NCI-H1694 treated with DMSO at 0.1 percent for 48 hours (cell line): ENCODE measurements around the gene GIMAP8.
"Not testable (repeated sequence)": the region's sequence is repeated elsewhere in the genome, so short reads cannot be mapped to it uniquely, and the experiment has no call there.

Experiments
- DNase-seq: peaks from one replicate; lab custom pipeline; 2025; lab: John Stamatoyannopoulos, UW

Gene GIMAP8

GRCh38 chr7:150464962-150465361 is 14.5 kb downstream of the GIMAP8 start:
- no peak for DNase-seq

DNA sequence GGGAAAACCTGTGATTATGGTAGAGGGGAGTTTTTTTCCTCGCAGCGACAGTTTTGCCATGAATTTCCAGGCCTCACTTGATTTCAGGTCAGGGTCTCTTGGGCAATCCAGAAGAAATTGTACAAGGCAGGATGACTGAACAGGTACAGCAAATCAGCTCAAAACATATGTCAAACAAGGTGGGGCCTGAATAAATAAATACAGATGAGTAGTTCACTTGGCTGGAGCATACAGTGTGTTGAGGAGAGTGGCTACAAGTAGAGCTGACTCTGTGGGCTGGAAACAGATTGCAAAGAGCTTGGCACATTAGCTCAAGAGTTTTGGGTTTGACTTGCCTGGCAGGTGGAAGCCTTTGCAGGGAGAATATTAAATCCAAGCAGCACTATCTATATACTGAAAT is 15.0 kb downstream of the GIMAP8 start:
- no peak for DNase-seq

- DNase-seq = no peak
These were observed 16.0 kb downstream of the GIMAP8 start for GRCh38 chr7:150466477-150466876.

- DNase-seq = no peak
These were observed 17.8 kb downstream of the GIMAP8 start for GRCh38 chr7:150468241-150468640.

DNA sequence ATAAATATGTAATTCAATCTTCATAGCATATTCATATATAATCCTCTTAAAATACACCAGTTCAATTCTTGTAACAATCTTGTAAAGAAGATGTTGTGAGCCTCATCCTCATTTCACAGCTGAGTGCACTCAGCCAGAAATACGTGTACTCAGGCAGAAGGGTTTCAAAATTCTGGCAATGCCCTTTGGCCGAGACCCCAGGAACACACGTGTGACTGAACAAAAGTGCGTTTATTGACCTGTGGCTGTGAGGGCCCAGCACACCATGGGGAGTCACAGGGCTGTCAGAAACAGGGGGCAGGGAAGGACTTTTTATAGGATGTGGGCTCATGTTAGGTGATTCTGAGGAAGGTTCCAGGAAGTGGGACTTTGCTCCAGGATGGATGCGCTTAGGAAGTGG is 21.5 kb downstream of the GIMAP8 start:
- no peak for DNase-seq

GRCh38 chr7:150473902-150474301 is 23.5 kb downstream of the GIMAP8 start:
- DNase-seq = no peak

GRCh38 chr7:150476285-150476684 is 25.9 kb downstream of the GIMAP8 start:
- no peak for DNase-seq

DNA sequence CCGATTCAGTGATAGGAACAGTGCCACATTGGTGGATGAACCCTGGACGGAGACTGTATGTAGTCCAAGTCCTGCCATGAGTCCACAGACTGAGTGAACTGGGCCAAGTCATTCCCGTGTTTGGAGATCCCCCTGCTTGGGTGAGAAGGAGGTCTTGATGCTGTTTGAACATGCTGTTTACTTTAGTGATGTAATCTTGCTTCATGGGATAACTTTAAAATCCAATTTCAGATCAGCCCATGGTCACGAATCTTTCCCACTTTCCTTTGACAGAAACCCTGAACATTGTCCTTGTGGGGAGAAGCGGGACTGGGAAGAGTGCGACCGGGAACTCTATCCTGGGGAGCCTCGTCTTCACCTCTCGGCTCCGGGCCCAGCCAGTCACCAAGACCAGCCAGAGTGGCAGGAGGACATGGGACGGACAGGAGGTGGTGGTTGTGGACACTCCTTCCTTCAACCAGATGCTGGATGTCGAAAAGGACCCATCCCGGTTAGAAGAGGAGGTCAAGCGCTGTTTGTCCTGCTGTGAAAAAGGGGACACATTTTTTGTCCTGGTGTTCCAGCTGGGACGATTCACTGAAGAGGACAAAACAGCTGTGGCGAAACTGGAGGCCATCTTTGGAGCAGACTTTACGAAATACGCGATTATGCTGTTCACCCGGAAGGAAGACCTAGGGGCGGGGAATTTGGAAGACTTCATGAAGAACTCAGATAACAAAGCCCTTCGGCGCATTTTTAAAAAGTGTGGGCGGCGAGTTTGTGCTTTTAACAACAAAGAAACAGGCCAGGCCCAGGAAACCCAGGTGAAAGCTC is 26.6 kb downstream of the GIMAP8 start:
- DNase-seq = no peak

- no peak for DNase-seq
These were observed 28.7 kb downstream of the GIMAP8 start for GRCh38 chr7:150479023-150479716.

GRCh38 chr7:150481186-150481920 is 30.9 kb downstream of the GIMAP8 start:
- no peak for DNase-seq

GRCh38 chr7:150481922-150482321 is 31.5 kb downstream of the GIMAP8 start:
- DNase-seq = no peak

DNA sequence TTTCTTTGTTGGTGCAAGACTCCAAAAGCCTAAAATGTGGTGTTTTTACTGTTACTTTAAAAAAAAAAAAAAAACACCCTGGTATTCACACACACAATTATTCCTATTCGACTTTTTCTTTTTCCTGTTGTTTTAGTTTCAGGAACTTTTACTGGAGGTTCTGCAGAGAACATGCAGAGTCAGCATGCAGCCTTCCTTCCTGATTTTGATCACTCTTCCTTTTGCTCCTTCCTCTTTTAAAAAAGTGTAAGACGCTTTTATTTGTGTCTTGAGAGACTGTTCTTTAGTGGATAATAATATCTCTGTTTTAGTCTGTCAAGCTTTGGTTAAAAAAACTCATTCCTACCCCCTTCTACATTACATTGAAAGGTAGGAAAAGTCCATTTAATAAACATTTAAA is 33.1 kb downstream of the GIMAP8 start:
- not testable (repeated sequence) for DNase-seq

DNA sequence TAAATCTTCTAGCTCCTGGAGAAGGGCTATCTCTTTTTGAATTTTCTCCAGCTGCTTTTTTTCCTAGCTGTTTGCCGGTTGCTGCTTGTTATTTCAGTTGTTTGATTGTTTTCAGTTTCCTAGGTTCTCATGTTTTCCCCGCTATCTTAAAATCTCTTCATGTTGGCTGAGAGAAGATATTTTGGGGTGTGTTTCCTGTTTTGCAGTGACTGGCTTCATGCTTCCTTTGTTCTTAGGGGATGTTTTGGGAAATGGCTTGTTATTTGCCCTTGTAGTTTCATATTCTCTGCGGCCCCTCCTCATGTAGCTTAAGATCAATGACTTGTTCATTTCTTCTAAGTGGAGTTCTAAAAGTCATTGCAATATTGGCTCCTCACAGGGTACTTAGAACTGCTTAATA is 33.6 kb downstream of the GIMAP8 start:
- not testable (repeated sequence) for DNase-seq

DNA sequence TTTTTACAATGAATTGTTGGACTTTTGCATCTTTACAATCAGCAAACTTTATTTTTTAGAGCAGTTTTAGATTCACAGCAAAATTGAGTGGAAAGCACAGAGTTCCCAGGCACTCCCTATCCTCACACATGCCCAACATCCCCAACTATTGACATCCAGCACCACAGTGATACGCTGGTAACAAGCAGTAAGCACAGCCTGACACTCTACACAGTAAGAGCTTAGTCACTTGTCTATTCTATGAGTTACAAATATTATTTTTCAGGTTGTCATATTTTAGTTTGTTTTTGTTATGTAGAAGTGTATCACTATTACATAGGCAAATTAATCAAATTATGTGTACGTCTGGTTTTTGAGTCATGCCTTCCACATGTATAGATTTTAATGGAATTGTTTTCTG is 37.2 kb downstream of the GIMAP8 start:
- DNase-seq = no peak

GRCh38 chr7:150489782-150490181 is 39.4 kb downstream of the GIMAP8 start:
- no peak for DNase-seq

- DNase-seq = not testable (repeated sequence)
These were observed 43.0 kb downstream of the GIMAP8 start for GRCh38 chr7:150493442-150493841.

DNA sequence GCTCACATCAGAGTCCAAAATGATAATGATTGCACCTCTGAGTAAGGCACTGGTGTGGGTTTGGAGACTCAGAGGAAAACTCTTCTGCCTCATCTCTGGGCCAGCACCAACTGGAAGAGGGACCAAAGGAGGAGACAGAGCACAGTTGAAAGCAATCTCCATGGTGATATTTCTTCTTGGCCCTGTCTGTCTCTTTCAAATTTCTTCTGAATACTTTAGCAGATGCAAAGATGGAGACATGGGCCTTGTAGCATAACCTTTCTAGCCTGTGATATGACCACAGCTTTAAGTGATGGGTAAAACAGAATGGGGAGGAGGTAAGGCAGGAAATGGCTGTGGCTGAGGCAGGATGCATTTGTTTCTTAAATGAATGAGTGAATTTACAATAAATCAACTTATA is 52.1 kb downstream of the GIMAP8 start:
- DNase-seq = no peak

- no peak for DNase-seq
These were observed 52.7 kb downstream of the GIMAP8 start for GRCh38 chr7:150503155-150503554.

DNA sequence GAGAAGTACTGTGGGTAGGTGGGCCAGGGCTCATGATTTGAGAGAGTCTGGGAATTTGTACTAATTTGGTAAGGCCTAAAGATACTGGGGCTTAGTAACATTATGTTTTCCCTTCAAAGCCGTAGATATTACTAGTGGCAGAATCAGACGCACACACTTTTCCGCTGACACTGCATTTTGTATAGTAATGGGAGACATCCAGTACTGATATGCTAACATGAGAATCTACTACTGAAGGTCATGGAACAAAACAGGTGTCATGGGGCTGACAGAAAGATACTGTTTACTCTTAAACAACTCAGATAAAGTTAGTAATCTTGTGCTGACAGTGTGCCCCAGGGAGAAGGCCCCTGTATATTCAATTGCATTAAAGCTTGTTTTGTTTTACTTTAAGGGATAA is 53.2 kb downstream of the GIMAP8 start:
- DNase-seq = no peak

DNA sequence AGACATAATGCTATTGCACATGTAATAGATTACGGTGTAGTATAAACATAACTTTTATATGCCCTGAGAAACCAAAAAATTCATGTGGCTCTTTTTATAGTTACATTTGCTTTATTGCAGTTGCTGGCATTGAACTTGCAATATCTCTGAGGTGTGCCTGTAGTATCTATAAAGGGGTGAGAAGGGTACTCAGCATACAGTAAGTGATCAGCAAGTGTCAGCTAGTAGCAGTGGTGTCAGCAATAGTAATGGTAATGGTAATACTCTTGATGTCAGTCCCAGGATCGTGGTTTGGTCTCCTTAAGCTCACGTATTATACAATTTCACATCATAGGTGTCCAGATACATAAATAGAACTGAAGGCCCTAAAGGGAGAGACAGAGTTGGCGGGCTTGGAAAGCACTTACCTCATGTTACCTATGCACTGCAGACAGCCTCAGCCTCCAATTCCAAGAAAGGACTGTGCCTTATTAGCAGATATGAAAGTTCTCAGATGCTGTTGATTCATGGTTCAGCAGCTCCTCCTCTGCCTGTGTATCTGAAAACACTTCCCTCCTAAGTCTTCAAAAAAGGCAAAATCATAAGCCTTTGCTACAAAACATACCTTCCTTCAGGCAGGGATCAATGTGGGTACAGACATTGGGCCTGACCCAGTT is 57.6 kb downstream of the GIMAP8 start:
- DNase-seq = no peak

DNA sequence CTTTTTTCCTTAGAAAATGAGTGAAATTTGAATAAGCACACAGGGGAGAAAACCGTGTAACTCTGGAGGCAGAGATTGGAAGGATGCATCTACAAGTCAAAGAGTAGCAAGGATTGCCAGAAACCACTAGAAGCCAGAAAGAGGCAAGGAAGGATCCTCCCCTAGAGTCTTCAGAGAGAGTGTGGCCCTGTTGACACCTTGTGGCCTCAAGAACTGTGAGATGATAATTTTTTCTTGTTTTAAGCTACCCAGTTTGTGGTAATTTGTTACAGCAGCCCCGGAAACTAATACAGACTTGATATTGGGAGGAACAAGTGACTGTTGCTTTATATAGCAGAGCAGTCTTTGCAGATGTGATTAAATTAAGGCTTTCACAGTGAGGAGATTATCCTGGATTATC is 60.6 kb downstream of the GIMAP8 start:
- no peak for DNase-seq

DNA sequence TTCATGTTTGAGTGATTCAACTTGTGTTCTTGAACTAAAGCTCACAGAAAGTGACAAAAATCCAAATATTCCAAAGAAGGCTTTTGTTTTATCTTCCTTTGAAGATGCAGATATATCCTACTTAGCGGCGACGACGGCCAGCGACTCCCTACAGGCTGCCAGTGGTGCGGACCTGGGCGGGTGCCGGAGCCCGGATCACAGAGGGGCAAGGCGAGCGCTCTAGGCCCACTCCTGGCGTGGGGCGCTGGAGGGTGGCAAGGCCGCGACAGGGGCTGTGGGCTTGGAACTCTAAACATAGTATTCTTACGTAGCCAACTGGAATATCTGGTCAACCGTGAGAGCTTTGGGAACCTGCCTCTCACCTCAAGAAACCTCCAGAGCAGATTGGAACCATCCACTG is 63.3 kb downstream of the GIMAP8 start:
- no peak for DNase-seq
